ENCODE data around the gene SIX5. TPM values are rescaled to one million over a fixed set of nuclear protein-coding genes. Genes with fewer than 3 reads are reported as not detected.

SIX5 gene
- total RNA-seq, 1 experiment from 2014 or later, result 38.7 TPM

DNA sequence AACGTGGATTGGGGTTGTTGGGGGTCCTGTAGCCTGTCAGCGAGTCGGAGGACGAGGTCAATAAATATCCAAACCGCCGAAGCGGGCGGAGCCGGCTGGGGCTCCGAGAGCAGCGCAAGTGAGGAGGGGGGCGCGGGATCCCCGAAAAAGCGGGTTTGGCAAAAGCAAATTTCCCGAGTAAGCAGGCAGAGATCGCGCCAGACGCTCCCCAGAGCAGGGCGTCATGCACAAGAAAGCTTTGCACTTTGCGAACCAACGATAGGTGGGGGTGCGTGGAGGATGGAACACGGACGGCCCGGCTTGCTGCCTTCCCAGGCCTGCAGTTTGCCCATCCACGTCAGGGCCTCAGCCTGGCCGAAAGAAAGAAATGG lies 754 bp upstream of the SIX5 start:
- ATAC-seq, result peak; percentile 5; the same call in 1 of the 2 replicates
- CTCF ChIA-PET, result interaction anchor here (0.6 to 2.1 kb wide), 6 partner anchors 13 to 95 kb away, joined by 4 to 13 read pairs (median 6); partner anchors contain the start of genes DMPK, FOXA3 and QPCTL
- POLR2A ChIA-PET, result interaction anchor here (1.2 to 1.6 kb wide), 2 partner anchors 53 to 78 kb away, joined by 3 read pairs; partner anchors contain the start of genes QPCTL and SNRPD2
- no peak for DNase-seq (ENCODE audit: low read depth, low spot score)
- Histone ChIP-seq H3K27me3 (ENCODE audit: control insufficient read depth, insufficient read depth, low read length) (no peaks in the 10 kb centered on the region), H3K4me1 (ENCODE audit: control insufficient read depth, insufficient read depth, low read length) (peaks cover 36% of the 10 kb centered on the region), H3K9me3 (ENCODE audit: control insufficient read depth, insufficient read depth, low read depth, low read length) (no peaks in the 10 kb centered on the region), H3K4me3 (ENCODE audit: low read depth in 2 of 2, low read length in 2 of 2) (peak overlapping the region; percentile 45 to 53), H3K36me3 (ENCODE audit: control insufficient read depth, insufficient read depth, low read length) (no peaks in the 10 kb centered on the region; the same call in 1 of the 2 replicates), H3K27ac (ENCODE audit: low read length) (peak overlapping the region; percentile 83)
- TF ChIP-seq, protein P1, sequence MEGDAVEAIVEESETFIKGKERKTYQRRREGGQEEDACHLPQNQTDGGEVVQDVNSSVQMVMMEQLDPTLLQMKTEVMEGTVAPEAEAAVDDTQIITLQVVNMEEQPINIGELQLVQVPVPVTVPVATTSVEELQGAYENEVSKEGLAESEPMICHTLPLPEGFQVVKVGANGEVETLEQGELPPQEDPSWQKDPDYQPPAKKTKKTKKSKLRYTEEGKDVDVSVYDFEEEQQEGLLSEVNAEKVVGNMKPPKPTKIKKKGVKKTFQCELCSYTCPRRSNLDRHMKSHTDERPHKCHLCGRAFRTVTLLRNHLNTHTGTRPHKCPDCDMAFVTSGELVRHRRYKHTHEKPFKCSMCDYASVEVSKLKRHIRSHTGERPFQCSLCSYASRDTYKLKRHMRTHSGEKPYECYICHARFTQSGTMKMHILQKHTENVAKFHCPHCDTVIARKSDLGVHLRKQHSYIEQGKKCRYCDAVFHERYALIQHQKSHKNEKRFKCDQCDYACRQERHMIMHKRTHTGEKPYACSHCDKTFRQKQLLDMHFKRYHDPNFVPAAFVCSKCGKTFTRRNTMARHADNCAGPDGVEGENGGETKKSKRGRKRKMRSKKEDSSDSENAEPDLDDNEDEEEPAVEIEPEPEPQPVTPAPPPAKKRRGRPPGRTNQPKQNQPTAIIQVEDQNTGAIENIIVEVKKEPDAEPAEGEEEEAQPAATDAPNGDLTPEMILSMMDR (IDR thresholded peaks at IDR 0.05), result no peak
- TF ChIP-seq SIN3A (IDR thresholded peaks at IDR 0.05; ENCODE audit: borderline replicate concordance, insufficient read depth, low read depth, low read length), result no peak
- TF ChIP-seq, protein P2, sequence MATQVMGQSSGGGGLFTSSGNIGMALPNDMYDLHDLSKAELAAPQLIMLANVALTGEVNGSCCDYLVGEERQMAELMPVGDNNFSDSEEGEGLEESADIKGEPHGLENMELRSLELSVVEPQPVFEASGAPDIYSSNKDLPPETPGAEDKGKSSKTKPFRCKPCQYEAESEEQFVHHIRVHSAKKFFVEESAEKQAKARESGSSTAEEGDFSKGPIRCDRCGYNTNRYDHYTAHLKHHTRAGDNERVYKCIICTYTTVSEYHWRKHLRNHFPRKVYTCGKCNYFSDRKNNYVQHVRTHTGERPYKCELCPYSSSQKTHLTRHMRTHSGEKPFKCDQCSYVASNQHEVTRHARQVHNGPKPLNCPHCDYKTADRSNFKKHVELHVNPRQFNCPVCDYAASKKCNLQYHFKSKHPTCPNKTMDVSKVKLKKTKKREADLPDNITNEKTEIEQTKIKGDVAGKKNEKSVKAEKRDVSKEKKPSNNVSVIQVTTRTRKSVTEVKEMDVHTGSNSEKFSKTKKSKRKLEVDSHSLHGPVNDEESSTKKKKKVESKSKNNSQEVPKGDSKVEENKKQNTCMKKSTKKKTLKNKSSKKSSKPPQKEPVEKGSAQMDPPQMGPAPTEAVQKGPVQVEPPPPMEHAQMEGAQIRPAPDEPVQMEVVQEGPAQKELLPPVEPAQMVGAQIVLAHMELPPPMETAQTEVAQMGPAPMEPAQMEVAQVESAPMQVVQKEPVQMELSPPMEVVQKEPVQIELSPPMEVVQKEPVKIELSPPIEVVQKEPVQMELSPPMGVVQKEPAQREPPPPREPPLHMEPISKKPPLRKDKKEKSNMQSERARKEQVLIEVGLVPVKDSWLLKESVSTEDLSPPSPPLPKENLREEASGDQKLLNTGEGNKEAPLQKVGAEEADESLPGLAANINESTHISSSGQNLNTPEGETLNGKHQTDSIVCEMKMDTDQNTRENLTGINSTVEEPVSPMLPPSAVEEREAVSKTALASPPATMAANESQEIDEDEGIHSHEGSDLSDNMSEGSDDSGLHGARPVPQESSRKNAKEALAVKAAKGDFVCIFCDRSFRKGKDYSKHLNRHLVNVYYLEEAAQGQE (IDR thresholded peaks at IDR 0.05; ENCODE audit: insufficient read depth in 1 of 2, low read depth in 2 of 2, low read length in 1 of 2), result no peak
- TF ChIP-seq POLR2AphosphoS5 (IDR thresholded peaks at IDR 0.05; ENCODE audit: low read depth, low read length), result no peak
- TF ChIP-seq TCF7L2 (IDR thresholded peaks at IDR 0.05; ENCODE audit: low read depth, low read length), result no peak
- intact Hi-C loops (cut with micrococcal nuclease; ENCODE audit: unreplicated experiment), result loop anchor here (10.0 kb wide), 1 partner anchor 65 kb away; no protein-coding TSS in a partner anchor
- in situ Hi-C loops (cut with HindIII; ENCODE audit: low pct_unique_long_range_greater_than_20kb, low sequenced_read_pairs), result no loop called here
- BruUV-seq (replicated peaks), result TSS peak; percentile 77

DNA sequence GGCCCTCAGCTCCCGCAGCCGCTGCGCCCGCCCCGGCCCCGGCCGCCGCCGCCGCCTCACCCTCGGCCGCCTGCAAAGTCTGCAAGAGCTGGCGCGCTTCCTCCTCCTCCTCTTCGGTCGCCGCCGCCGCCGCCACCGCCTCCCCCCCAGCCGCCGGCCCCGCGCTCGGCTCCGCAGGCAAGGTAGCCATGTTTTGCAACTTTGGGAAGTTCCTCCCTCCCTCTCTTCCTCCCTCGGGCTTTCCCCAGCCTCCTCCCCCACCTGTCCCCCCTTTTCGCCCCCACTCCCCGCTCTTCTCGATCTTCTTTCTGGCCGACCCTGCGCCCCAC lies 433 bp downstream of the SIX5 start:
- H3K9me3 ChIP-seq (ENCODE audit: control insufficient read depth, insufficient read depth, low read depth, low read length), result no peaks in the 10 kb centered on the region
- ChIA-PET CTCF (interaction anchor here (0.7 to 2.1 kb wide), 2 partner anchors 76 to 89 kb away, joined by 5 to 13 read pairs; partner anchors contain the start of gene QPCTL), POLR2A (interaction anchor here (0.6 to 1.6 kb wide), 3 partner anchors 51 to 76 kb away, joined by 3 to 7 read pairs (median 3); partner anchors contain the start of genes QPCTL and SNRPD2)
- H3K4me3 ChIP-seq (ENCODE audit: low read depth in 2 of 2, low read length in 2 of 2), result peak overlapping the region; percentile 66 to 77
- TF ChIP-seq POLR2AphosphoS5 (IDR thresholded peaks at IDR 0.05; ENCODE audit: low read depth, low read length), result no peak
- no peak for TF ChIP-seq SIN3A (IDR thresholded peaks at IDR 0.05; ENCODE audit: borderline replicate concordance, insufficient read depth, low read depth, low read length)
- TF ChIP-seq TCF7L2 (IDR thresholded peaks at IDR 0.05; ENCODE audit: low read depth, low read length), result no peak
- TF ChIP-seq, protein P2 (IDR thresholded peaks at IDR 0.05; ENCODE audit: insufficient read depth in 1 of 2, low read depth in 2 of 2, low read length in 1 of 2), result no peak
- TF ChIP-seq, protein P1 (IDR thresholded peaks at IDR 0.05), result no peak
- BruUV-seq (replicated peaks), result no TSS peak
- H3K27ac ChIP-seq (ENCODE audit: low read length), result peak overlapping the region; percentile 89
- in situ Hi-C loops (cut with HindIII; ENCODE audit: low pct_unique_long_range_greater_than_20kb, low sequenced_read_pairs) (no loop called here), intact Hi-C loops (cut with micrococcal nuclease; ENCODE audit: unreplicated experiment) (loop anchor here (10.0 kb wide), 1 partner anchor 64 kb away; no protein-coding TSS in a partner anchor)
- ATAC-seq, result no peak
- no peaks in the 10 kb centered on the region for H3K27me3 ChIP-seq (ENCODE audit: control insufficient read depth, insufficient read depth, low read length)
- H3K36me3 ChIP-seq (ENCODE audit: control insufficient read depth, insufficient read depth, low read length), result no peaks in the 10 kb centered on the region; the same call in 1 of the 2 replicates
- no peak for DNase-seq (ENCODE audit: low read depth, low spot score)
- H3K4me1 ChIP-seq (ENCODE audit: control insufficient read depth, insufficient read depth, low read length), result peaks cover 42% of the 10 kb centered on the region
